Keratinocyte (primary cell): Measurements from ENCODE around the gene ELFN2.

ENCODE experiments used
- CTCF ChIP-seq, 3 experiments: IDR thresholded peaks in 1 of 3; conservative IDR thresholded peaks in 1 of 3; optimal IDR thresholded peaks in 1 of 3; 2 replicates in 2 of 3; 3 replicates in 1 of 3; pipeline versions ENCODE3 to v1.5.1; 2011; ENCODE audit warnings: low read length in 3 of 3, mild to moderate bottlenecking in 3 of 3, moderate library complexity in 2 of 3, control low read depth in 1 of 3, inconsistent platforms in 1 of 3; ENCODE audit not compliant: insufficient read depth in 2 of 3; ENCODE audit errors: extremely low read depth in 1 of 3
- EZH2 ChIP-seq: IDR thresholded peaks from one replicate; pipeline ENCODE4 v1.6.1; 2012; ENCODE audit warnings: inconsistent platforms, mild to moderate bottlenecking, low read length, moderate library complexity

GRCh38 chr22:37400719-37401118, 26.6 kb downstream of the ELFN2 start:
- TF ChIP-seq CTCF (optimal IDR thresholded peaks at IDR 0.05 in 1 of 3, IDR thresholded peaks at IDR 0.05 in 1 of 3, conservative IDR thresholded peaks at IDR 0.05 in 1 of 3; ENCODE audit: extremely low read depth in 1 of 3, insufficient read depth in 2 of 3, low read length in 3 of 3) (no peak), EZH2 (no peak)
